A549 treated with AZD2906 at 1 μM for 4 hours (cell line): ENCODE results near the gene LBX2. TPM values are rescaled to one million over a fixed set of nuclear protein-coding genes. Genes with fewer than 3 reads are reported as not detected.

Source experiments
- total RNA-seq: library from RNA; stranded (reverse); fragments of 200-300 nt; extraction: Qiagen RNA extraction; gene quantifications from 5 replicates; pipeline ENCODE4 v1.2.3, GENCODE V29; 2022

LBX2 gene
- 3.2 to 4.3 TPM (median 3.8 TPM) in 5 replicates for total RNA-seq

DNA sequence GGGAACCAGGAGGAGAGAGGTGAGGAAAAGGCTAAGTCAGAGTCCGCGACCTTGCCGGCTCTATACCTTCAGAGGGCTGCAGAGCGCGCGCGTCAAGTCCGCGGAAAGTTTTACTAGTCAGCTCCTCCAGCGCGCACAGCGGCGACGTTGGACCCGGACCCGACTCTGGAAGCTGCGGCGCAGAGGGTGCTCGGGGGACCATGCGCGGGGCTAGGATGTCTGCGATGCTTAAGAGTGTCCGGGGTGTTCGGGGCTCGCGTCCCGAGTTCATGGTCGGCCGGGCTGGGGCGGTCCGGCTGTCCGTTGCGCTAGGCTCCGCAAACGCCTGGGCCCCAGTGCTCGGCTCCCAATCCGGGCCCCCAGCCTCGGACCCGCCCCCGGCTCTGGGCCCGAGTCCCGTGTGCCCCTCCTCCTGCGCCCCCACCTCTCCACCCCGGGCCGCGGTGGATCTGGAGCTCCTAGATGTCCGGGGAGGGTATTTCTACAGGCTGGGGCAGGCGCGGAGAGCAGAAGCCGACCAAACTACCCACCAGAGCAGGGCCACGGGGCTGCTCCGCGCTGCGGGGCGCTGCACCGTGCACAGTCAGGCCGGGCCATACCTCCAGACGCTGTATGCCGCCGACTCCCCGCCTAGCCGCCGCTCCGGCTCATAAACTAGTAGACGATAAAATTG lies at the start of gene LBX2:
Gene LBX2, minus strand, starts transcription at position 337 of the 673 bp plus-strand sequence. Its CDS starts 66 bp downstream, at position 271.

GRCh38 chr2:74529357-74530238 lies 30.2 kb upstream of the LBX2 start, which contains the start of the genes AUP1 and HTRA2:
TSS of gene AUP1 (minus strand) at chr2:74529706. CDS start at chr2:74529629, 77 bp downstream.
TSS of gene HTRA2 (plus strand) at chr2:74529933. CDS start at chr2:74530007, 74 bp downstream.

GRCh38 chr2:74525717-74526648 lies 26.6 kb upstream of the LBX2 start, which contains the start of gene DQX1:
TSS of gene DQX1 (minus strand) at chr2:74526231. CDS start at chr2:74525729, 502 bp downstream.

DNA sequence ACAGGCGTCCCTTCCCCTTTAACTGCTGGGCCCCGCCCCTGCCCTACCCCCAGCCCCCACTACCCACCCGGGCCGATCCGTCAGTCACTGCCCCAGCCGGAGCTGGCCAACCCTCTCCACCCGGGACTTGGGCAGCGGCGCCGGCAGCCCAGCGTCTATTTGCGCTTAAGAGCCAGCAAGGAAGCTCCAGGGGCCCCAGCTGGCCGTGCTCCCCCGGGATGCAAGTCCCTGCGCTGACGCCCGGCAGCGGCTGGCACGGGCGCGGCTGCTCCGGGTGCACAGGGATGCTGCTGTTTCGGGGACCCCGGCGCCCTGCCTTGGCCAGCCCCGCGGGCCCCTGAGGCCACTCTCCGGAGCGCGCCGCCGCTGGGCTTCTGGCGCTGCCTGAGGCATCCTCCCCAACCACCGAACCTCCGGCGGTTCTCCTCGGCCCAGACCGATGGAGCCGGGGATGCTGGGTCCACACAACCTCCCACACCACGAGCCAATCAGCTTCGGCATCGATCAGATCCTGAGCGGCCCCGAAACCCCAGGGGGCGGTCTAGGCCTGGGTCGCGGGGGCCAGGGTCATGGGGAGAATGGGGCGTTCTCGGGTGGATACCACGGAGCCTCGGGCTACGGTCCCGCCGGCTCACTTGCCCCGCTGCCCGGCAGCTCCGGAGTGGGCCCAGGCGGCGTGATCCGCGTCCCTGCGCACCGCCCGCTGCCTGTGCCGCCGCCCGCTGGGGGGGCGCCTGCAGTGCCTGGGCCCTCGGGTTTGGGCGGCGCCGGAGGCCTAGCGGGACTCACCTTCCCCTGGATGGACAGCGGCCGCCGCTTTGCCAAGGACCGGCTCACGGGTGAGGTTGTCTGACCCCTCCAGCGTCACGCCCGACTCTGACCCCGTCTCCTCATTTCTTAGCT lies 15.2 kb upstream of the LBX2 start, which contains the start of gene TLX2:
Gene TLX2, plus strand, starts transcription at position 83 of the 903 bp plus-strand sequence. Its CDS starts 357 bp downstream, at position 440.

GRCh38 chr2:74507145-74507925 lies 7.9 kb upstream of the LBX2 start, which contains the start of gene PCGF1:
TSS of gene PCGF1 (minus strand) at chr2:74507695. CDS start at chr2:74507668, 27 bp downstream.

DNA sequence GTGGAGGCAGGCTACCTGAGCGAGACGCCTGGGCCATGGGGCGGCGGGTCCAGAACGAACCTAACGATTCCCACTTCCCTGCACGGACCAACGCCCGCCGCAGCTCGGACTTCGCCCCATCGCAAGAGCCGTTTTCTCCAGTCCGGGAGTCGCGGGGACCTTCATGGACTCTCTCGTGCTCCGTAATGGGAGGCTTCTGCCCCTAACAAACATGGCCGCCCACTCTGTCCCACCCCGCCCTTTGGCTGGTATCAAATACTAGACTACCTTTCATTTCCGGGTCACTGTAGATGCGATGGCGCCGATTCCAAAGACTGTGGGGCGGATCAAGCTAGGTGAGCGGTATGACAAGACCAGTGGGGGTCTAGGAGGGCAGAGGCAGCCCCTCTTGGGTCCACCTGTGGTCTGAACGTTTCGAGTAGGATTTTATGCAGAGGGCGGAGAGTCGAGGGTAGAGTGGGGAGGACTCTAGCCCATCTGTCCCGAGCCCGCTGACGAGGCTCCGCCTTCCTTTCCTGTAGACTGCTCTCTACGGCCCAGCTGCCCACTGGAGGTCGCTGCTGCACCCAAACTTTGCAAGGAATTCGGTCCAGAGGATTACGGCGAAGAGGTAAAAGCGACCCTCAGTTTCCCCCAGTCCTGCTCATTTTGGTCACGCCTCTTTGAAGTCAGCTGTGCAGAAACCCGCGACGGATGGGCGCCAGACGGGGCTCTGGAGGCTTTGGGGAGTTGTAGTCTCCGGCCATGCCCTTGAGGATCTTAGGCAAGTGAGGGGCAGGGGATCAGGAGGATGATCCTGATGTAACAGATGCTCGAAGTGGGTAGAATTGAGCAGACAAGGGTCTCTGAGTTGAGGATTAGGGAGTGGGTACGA lies 16.4 kb downstream of the LBX2 start, which contains the start of the genes CCDC142 and TTC31:
Gene CCDC142, minus strand, starts transcription at position 198 of the 874 bp plus-strand sequence. Its CDS starts 161 bp downstream, at position 37.
Gene TTC31, plus strand, starts transcription at position 281 of the 874 bp plus-strand sequence. Its CDS starts 15 bp downstream, at position 296.

DNA sequence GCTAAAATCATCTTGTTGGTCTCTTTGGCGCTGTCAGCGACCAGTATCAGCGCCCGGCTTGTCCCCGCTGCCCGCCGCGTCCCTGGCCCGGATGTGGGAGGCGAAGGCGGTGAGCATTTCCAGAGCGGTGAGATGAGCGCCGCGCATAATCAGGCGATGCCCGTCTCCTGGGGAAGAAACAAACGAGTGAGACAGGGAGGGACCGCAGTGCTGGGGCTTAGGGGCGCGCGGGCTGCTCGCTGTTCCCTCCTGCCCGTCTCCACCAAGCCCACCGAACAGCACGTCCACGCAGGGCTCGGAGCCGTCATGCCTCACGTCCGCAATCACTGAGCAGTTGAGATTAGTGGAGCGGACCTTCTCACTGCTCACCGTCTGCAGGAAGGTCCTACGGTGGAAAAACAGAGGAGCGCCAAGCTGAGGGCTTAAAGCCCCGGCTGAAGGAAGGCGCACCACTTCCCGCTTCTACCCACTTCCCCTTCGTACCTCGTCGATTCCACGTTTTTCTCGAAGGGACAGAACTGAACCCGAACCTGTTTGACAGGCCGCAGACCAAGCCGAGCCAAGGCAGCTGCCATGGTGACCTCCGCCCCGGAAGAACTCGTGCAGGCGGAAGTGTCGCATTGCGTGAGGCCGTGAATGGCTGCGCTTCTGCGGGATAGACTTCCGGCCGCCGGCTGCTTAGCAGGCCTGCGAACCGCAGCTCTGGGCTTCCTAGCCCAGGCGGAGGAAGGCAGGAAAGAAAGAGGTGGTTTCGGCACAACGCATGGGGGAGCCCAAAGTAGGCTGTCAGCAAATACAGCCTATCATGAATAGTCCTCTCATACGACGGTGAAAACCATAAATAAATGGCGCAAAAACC lies 27.1 kb downstream of the LBX2 start, which contains the start of gene MRPL53:
Gene MRPL53, minus strand, starts transcription at position 595 of the 859 bp plus-strand sequence. Its CDS starts 20 bp downstream, at position 575.

DNA sequence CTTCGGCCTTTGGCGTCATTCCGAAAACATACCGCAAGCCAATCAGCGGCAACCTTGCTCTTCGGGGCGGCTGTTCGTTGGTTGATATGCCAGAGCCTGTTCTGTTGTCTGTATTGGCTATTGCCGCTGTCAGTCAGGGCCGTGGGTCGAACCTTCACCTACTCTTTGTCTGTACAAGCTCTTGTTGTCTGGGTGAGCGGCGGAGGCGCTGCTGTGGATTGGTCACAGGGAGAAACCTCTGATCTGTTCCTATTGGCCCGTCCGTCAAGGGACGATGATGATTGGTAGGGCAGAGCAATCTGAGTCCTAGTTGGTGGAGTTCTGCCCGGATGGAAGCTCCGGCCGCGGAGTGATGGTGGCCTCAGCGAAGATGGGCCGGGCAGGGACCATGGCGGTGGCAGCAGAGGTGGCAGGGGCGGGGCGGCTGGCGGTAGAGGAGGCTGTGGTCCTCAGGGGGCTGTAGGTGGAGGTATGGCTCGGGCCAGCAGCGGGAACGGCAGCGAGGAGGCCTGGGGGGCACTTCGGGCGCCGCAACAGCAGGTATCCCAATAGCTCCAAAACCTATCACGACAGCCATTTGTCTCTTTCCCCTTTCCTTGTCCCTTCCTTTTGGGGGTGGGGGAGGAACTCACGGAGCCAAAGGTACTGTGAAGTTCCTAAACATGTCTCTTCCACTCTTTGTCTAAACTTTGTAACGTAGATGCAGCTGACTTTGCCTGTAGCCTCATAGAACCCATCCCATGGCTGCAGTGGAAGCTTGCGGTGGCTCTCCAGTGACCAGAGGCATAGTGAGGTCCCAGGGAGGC lies 41.1 kb downstream of the LBX2 start, which contains the start of gene WBP1:
Gene WBP1, plus strand, starts transcription at position 307 of the 806 bp plus-strand sequence. Its CDS starts 165 bp downstream, at position 472.

DNA sequence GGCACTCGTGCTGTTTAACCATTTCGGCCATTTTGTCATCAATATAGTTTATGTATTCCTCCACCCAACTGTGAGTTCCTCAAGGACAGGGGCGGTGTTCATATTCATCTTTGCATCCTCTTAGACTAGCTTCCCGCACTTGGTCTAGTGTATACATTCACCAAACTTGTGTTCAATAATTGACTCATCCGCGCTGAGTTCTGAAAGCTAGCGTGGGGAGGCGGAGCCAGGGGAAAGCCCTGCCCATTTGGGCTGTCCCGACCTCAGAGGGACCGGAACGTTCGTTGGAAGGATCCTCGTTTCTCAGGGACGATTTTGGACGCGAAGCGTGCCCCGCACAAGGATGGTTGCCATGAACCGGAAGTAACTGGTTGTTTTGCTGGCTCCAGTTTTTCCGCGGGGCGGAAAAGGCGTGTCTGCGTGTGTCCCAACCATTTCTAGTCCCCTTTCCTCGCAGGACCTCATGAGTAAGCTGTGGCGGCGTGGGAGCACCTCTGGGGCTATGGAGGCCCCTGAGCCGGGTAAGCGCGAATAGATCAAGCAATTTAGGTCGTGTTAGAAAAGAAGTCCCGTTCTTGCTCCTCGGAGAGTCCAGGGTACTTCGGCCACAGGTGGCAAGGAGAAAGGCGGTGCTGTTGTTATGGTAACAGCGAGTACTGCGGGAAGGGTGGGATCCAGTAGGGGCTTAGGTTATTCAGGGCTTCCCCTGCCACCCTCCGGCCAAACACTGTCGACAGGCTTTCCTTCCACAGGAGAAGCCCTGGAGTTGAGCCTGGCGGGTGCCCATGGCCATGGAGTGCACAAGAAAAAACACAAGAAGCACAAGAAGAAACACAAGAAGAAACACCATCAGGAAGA lies 44.5 kb downstream of the LBX2 start, which contains the start of gene INO80B:
Gene INO80B, plus strand, starts transcription at position 434 of the 858 bp plus-strand sequence. Its CDS starts 30 bp downstream, at position 464.

Other genes starting within 250 kb of the LBX2 start
- gene SLC4A5, start 156.2 kb downstream of the LBX2 start, total RNA-seq, result 0.15 to 0.47 TPM (median 0.24 TPM) in 5 replicates
- gene DCTN1, start 119.3 kb downstream of the LBX2 start, total RNA-seq, result 112 to 150 TPM (median 144 TPM) in 5 replicates
- 2.4 to 3.6 TPM (median 3.2 TPM) in 5 replicates for gene C2orf81, start 78.0 kb downstream of the LBX2 start, total RNA-seq
- gene WDR54, start 77.9 kb downstream of the LBX2 start, total RNA-seq, result 76.9 to 92.7 TPM (median 91.5 TPM) in 5 replicates
- gene RTKN, start 57.7 kb downstream of the LBX2 start, total RNA-seq, result 18.7 to 24.5 TPM (median 22.4 TPM) in 5 replicates
- 43.7 to 51.1 TPM (median 48.7 TPM) in 5 replicates for gene INO80B, start 44.5 kb downstream of the LBX2 start, total RNA-seq
- gene WBP1, start 41.2 kb downstream of the LBX2 start, total RNA-seq, result 49.4 to 85.1 TPM (median 81.5 TPM) in 5 replicates
- gene MOGS, start 34.2 kb downstream of the LBX2 start, total RNA-seq, result 44.0 to 55.8 TPM (median 52.5 TPM) in 5 replicates
- 93.9 to 164 TPM (median 141 TPM) in 5 replicates for gene MRPL53, start 26.9 kb downstream of the LBX2 start, total RNA-seq
- gene CCDC142, start 16.6 kb downstream of the LBX2 start, total RNA-seq, result 10.5 to 16.0 TPM (median 13.2 TPM) in 5 replicates
- 13.2 to 17.7 TPM (median 15.2 TPM) in 5 replicates for gene TTC31, start 16.5 kb downstream of the LBX2 start, total RNA-seq
- gene PCGF1, start 8.1 kb upstream of the LBX2 start, total RNA-seq, result 29.9 to 35.0 TPM (median 31.9 TPM) in 5 replicates
- gene TLX2, start 14.8 kb upstream of the LBX2 start, total RNA-seq, result 0.24 to 0.37 TPM (median 0.30 TPM) in 5 replicates
- 0.07 to 0.15 TPM (median 0.13 TPM) in 5 replicates for gene DQX1, start 26.6 kb upstream of the LBX2 start, total RNA-seq
- 185 to 250 TPM (median 238 TPM) in 5 replicates for gene AUP1, start 30.1 kb upstream of the LBX2 start, total RNA-seq
- gene HTRA2, start 30.3 kb upstream of the LBX2 start, total RNA-seq, result 33.1 to 41.7 TPM (median 39.3 TPM) in 5 replicates
- 0.31 to 0.60 TPM (median 0.49 TPM) in 5 replicates for gene LOXL3, start 54.3 kb upstream of the LBX2 start, total RNA-seq
- gene DOK1, start 55.1 kb upstream of the LBX2 start, total RNA-seq, result 3.4 to 4.9 TPM (median 4.4 TPM) in 5 replicates
- not detected in 5 replicates for gene M1AP, start 148.7 kb upstream of the LBX2 start, total RNA-seq
- 8.7 to 11.8 TPM (median 10.7 TPM) in 5 replicates for gene SEMA4F, start 154.6 kb upstream of the LBX2 start, total RNA-seq